GM18508 (cell line): ENCODE data around the gene MYOF.
"Not testable (repeated sequence)": the region's sequence is repeated elsewhere in the genome, so short reads cannot be mapped to it uniquely, and the experiment has no call there.

Experiments
- ATAC-seq: cut with Tn5 transposase; IDR thresholded peaks from one replicate; pipeline ENCODE4 v1.9.1; 2021; ENCODE audit warnings: moderate number of reproducible peaks; ENCODE audit not compliant: insufficient read depth, unreplicated experiment

MYOF gene

DNA sequence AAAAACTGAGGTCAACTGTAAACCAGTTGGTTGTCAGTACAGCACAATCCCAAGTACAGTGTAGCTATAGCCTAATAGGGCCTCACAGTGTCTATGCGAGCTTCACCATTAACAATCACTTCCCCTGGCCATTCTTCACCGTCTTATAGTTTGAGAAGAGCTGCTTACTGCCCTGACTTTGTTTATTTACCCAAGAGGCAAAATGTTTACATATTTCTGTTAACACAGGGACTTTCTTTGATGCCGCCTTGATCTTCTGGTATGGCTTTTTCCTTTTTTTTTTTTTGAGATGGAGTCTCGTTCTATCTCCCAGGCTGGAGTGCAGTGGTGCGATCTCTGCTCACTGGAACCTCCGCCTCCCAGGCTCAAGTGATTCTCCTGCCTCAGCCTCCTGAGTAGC lies 3.3 kb downstream of the MYOF start:
- ATAC-seq: no peak

DNA sequence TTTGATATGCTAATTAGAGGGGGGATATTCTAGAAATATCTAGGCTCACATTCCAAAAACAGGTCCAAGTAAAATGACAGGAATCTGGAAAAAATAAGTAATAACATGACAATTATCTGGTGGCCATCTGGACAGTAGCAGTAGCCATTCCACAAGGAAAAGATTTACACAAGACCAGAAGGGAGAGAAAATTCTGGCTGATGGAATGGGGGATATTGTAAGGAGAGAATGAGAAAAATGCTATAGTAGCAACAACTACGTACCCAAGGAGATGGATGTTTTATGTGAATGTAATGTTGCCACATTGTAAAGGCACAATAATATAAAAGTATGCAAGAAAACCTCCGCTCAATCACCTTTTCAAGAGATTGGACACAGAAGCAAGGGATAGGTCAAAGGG lies 5.4 kb downstream of the MYOF start:
- ATAC-seq: no peak

DNA sequence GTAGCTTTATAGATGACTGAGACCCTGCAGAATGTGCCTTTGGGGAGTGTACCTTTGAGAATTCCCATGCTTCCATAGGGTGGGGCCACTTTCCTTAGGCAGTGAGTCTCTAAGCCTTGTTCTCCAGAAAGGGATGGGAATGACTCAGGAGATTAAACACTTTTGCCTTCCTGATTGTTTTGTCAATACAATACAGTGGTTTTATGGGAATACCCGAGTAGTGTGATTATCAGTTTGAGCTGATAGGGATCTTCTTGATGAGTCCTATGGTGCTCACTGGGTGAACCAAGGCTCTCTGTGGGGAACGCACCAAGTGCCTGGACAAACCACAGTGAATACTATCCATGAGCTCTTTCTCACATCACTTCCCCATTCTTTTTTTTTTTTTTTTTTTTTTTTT lies 6.3 kb downstream of the MYOF start:
- no peak for ATAC-seq

DNA sequence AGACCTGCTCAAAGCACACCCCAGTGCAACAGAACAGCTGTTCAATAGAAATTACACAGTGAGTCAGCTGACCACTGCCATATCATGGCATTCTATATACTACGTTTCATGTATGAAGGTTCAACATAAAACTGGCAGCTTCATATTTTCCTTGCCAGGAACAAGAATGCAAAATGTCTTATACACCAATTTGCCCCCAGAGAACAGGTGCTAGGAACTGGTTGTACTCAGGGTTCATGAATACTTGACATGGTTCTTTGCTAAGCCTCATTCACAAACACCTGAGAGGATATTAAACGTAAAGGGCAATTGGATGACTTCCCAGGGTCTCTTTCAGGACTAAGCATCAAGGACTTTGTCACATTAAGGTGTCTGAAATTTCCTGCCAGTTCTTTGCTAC lies 6.9 kb downstream of the MYOF start:
- ATAC-seq: no peak

DNA sequence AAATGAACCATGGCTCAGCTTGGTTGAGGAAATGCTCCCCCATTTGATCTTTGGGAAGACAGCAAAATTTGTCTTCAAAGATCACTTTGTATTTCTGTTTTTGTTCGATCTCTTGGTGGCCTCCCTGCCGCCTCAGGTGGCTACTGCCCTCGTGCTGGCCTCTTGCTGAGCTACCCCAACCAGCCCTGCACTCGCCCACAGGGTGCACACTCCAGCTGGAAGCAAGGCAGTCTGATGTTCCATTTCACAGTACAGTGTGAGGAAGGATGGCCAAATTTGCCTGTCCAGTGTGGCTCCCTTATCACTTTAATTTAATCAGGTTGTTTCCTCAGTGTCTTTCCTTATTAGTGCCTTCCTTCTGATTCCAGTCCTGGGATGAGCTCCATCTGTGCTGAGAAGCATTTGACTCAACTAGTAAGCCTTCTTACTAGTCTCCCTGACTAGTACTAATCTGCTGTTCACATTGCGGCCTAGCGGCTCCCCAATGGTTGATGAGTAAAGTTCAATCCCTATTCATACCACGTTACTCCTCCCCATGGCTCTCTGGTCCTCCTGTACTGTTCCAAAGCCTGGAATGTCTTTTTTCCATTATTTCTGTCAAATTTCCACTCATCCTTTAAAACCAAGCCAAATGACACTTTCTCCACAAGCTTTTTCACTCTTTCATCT lies 8.2 kb downstream of the MYOF start:
- no peak for ATAC-seq

DNA sequence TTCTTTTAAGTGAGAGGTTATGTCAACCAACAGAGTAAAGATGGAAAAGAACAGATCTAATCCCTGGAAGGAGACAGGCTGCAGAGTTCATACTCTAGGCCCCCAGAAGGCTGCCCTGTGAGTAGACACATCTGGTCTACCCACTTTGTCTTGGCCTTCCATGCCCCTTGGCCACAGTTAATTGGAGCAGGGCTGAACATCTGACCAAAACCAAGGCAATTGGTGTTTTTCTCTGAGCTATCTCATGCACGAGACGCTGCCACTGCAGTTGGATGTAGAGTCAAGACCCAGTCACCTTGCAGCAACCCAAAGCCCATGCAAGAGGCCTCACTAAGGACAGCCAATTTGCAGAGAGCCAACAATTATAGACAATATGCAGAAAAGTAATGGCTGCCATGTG lies 9.0 kb downstream of the MYOF start:
- no peak for ATAC-seq

DNA sequence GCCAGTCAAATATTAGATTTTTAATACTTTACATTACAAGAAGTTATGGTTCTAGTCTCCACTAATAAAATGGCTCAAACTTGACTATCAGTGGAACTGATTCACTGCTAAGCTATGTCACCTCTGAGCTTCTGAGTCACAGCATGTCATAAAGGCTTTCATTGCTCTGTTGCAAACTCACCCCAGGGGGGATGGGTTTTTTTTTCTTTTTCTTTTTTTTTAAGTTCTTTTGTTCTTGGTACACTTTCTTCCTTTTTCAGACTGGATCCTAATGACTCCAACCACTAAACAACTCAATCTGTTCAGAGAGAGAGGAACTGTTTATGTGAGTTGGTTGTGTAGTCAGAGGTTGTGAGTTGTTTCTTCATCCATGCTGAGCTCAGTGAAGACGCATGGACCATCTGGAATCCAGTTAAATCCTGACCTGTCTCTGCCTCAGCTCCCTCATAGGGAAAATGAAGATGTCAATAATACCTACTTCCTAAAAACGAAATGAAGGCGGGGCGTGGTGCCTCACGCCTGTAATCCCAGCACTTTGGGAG lies 11.0 kb downstream of the MYOF start:
- ATAC-seq: no peak

DNA sequence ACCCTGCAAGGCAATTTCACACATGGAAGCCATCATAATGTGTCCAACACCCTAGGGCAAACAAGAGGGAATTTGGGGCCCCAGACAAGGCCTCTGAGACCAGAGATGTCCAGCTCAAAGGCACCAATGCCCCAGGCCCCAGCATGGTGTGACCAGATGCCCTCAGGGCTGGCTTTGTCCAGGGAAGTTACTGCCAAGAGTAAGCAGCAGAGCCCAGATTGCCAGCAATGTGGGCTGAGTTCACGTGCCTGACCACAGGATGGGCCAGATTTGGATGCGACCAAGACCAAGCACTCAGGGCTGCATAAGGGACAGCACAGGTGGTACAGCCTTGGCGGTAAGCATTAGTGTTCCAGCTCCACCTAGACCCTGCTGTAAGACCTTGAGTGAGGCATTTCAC lies 12.7 kb downstream of the MYOF start:
- ATAC-seq: no peak

DNA sequence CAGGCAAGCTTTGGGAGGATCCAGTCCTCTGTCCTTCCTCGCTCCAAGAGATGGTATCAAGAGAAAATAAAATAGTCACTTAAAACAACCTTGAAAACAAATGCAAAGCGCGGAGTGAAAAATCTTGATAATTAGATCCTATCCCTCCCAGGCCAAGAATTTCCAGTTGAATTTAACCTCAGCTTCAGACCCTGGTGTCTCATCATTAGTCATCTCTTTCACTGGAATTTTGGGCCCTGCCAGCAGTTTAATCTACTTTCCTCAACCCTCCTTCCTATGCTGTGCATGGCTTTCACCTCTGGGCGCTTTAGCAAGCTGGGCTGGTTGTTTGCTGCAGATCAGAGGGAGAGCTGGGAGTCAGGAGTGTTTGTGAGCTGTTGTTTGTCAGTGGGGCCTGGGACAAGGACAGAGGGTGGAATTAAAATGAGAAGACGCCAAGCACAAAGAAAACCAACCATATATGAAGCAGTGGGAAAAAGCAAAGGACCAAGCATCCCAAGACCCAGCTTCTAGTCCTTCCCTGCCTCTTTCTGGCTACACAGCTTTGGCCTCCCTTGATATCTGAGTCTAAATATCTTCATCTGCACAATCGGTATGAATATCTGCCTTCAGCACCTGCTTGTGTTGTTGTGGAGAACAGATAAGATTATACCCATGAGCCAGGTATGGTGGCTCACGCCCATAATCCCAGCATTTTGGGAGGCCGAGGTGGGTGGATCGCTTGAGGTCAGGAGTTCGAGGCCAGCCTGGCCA lies 13.5 kb downstream of the MYOF start:
- no peak for ATAC-seq

DNA sequence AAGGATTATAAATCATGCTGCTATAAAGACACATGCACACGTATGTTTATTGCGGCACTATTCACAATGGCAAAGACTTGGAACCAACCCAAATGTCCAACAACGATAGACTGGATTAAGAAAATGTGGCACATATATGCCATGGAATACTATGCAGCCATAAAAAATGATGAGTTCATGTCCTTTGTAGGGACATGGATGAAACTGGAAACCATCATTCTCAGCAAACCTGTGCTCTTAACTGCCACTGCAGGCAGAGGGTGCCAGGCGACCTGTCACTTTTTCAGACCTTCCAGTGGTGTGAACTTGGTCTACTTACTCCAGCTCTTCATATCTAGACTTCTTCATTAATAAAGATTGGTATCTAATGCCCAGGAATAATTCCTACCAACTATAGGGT lies 14.5 kb downstream of the MYOF start:
- not testable (repeated sequence) for ATAC-seq

DNA sequence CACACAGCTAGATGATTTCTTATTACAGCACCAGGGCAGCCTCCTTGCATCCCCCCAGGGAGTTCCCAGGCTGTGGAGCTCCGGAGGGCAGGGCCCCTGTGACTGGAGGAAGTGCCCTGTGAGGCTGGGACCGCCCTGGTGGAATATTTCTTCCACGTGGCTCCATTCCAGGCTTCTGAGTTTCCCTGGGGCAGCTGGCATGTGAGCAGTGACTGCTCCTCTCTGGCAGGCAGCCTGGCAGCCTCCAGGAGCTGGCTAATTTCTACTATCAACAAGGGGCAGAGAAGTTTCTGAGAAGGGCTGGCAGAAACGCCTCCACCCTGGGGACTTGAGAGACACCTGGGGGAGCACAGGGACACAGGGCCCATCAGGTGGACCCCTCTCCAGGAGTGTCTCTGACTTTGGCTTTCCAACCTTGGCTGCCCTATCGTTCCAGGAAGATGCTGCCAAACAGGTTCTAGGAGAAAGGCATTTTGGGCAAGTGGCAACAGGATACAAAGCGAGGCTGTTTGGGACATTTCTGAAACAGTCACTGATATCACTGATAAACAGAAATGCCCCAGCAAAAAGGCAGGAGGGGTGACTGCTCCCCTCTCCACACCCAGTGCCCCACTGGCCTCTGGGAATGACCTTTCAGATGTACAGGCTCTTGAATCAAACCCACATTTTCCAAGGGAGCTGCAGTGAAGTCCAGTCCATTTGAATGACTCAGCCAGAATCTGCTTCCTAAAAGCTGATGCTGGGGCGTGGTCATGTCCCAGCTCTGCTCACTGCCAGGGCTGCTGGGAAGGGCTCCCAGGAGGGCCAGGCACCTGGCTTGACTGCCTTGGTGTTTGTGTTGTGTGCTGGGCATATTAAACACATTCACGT lies 16.1 kb downstream of the MYOF start:
- no peak for ATAC-seq

DNA sequence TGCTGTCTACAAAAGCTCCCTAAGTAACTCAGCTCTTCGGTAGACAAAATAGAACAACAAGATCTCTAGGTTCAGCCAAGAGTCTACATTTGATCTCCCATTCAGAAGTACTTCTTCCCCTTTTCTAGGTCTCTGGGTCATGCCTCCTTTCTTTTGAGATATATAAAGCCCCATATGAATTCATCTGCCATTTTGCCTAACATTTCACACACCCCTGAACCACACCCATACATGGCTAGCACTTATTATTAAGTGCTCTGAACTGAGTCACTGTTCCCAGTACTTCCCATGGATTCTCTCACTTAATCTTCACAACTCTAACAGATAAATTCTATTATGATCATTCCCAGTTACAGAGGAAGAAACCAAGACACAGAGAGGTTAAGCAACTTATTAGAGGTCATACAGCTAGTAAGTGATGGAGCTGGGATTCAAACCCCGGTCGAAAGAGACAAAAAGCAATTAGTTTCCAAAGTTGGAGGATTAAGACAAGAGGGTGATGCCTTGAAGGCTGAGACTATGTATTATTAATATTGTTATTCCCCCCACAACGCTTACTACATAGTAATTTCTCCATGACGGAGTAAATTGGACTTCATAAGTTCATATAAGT lies 17.3 kb downstream of the MYOF start:
- ATAC-seq: no peak

DNA sequence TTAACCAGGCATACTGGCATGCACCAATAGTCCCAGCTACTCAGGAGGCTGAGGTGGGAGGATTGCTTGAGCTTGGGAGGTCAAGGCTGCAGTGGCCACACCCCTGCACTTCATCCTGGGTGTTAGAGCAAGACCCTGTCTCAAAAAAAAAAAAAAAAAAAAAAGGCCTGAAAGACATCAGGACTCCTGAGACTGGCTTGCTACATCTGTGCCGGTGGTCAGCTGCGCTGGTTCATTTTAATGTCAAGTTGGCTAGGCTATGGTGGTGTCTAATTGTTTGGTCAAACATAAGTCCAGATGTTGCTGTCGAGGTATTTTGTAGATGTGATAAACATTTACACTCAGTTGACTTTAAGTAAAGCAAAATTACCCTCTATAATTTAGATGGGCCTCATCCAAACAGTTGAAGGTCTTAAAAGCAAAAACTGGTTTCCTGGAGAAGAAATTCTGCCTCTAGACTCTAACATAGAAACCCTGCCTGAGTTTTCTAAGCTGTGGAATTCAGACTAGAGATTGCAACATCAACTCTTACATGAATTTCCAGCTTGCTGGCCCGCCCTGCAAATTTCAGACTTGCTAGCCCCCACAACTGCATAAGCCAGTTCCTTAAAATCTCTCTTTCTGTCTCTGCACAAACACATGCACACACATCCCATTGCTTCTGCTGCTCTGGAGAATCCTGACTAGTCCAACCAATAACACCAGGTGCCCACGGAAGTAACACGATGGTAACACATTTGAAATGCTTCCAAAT lies 18.2 kb downstream of the MYOF start:
- ATAC-seq: no peak

DNA sequence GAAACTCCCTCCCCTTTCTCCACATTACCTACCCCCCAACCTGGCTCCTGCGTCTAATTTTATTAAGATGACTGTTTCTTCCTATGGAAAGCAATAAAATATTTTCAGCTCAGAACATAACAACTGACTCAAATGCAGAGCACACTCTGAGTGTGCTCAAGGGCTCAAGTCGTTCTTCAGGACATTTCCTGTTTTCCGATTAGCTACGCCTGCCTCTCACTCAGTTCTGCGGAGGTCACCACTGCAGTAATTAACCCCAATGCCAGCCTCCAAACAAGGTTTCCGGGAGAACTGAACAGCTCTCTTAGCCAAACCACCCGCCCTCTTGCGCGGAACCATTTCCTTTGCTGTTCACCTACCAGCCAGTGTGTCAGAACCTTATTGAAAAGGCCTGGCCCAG lies 19.3 kb downstream of the MYOF start:
- ATAC-seq: no peak

DNA sequence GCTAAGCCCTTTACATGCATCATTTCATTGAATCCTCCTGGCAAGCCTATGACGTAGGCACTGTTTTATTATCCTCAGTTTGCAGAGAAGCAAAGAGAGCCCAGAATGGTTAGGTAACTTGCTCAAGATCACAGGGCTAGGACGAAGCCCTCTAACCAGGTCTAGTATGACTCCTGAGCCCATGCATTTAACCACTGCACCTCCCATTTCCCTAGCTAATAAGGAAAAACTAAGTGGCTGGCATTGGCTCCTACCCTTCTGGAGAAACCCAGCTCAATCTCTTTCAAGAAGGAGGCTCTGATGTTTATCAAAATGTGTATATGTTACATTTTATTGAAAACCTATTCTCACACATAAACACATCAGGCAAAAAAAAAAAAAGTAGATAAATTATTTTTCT lies 19.8 kb downstream of the MYOF start:
- no peak for ATAC-seq

DNA sequence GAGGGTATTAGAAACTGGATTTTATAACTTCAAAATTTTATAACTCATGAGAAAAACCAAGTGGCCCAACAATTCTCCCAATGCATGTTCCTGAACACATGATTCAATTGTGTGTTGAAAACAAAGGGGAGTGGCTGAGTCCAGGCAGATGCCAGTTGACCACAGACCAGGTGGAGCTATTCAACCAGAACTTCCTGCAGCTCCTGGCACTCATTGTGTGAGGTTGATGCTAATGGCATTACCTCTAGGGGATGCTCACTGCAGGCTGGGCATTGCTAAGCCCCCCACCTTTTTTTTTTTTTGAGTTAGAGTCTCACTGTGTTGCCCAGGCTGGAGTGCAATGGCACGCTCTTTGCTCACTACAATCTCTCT lies 20.3 kb downstream of the MYOF start:
- ATAC-seq: no peak

DNA sequence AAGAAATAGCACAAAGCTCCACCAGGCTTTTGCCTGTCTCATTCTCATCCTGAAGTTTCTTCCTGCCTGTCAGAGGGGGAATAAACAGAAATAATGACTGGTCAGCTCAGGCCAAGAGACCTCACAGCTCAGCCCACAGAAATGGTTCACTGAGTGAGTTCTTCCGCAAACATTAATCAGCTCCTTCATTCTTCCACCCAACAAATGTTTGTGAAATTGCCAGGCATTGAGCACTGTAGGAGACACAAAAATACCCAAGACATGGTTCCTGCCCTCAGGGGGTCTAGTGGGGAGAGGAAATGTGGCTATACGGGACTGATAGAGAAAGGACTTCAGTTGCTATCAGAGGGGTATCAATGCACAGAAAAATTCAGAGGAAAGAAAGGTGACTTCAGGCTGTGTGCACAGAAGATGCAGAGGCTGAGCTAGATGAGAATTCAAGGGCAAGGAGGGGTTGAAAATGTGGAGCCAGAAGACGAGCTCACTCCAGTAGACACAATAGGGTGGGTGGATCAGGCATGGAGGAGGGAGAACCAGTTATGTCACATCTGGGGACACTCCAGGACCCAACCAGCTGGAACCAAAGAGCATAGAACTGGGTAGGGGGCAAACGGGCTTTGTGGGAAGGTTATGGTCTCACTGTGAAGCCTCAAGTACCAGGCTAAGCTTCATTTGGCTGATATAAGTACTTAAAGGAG lies 20.9 kb downstream of the MYOF start:
- no peak for ATAC-seq

DNA sequence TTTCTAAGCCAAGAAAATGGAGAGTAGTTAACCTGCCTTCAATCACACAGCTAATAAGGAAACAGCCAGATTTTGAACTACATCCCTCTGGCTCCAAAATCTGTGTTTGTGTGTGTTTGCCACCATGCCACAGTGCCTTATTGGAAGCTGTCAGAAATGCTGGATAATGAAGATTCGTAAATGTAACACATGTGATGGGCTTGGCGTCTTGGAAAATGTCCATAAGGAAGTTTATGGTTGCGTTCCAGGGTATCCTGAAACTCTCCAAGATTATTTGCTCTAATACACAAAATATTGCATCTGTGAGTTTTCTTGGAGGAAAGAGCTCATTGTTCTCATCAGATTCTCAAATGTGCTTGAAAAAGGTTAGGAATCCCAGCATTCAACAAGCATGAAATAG lies 22.7 kb downstream of the MYOF start:
- ATAC-seq: no peak

DNA sequence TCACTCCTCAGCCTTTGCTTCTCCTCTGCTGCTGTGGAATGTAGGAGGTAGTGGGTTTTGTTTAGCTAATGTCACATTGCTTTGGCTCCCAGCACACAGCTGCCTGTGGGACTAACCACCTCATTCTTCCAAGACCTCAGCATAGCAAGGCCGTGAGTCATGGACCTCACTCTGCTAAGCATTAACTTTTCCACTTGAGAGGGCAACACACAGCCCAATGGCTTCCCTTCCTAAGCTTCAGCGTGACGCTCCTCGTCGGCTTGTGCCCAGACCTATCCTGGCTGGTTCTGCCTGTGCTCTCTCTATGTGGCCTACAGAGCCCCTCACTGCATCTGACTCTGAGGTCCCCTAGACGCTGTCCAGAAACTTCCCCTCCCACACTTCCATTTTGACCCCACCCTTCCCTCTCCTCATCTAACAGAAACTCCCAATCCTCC lies 23.3 kb downstream of the MYOF start:
- no peak for ATAC-seq
